GM23248 (cell line): ENCODE measurements around the gene NXNL2. TPM values are rescaled to one million over a fixed set of nuclear protein-coding genes. Genes with fewer than 3 reads are reported as not detected.

Experiments
- DNase-seq: peaks from one replicate; pipeline ENCODE4 v3.0.0-alpha.2; 2015
- H2AFZ ChIP-seq: fragments of 200-600 bp; sonication (generic); 2 replicates; pipeline ENCODE4 v1.6.1; 2016; ENCODE audit warnings: antibody characterized with exemption
- H3F3A ChIP-seq: fragments of 200-600 bp; sonication (generic); 2 replicates; pipeline ENCODE4 v1.6.1; 2016; ENCODE audit warnings: mild to moderate bottlenecking, antibody characterized with exemption, mixed run types; ENCODE audit not compliant: insufficient read depth
- H3K27ac ChIP-seq: fragments of 200-600 bp; sonication (generic); 2 replicates; pipeline ENCODE4 v1.5.1; 2016; ENCODE audit warnings: mild to moderate bottlenecking
- H3K27me3 ChIP-seq: fragments of 200-600 bp; sonication (generic); replicated peaks from 2 replicates; pipeline ENCODE4 v1.6.1; 2016; ENCODE audit warnings: mild to moderate bottlenecking; ENCODE audit not compliant: insufficient read depth
- H3K36me3 ChIP-seq: fragments of 200-600 bp; sonication (generic); 2 replicates; pipeline ENCODE4 v1.6.1; 2016; ENCODE audit warnings: low read depth, mild to moderate bottlenecking
- H3K4me1 ChIP-seq: fragments of 200-600 bp; sonication (generic); 2 replicates; pipeline ENCODE4 v1.6.1; 2016; ENCODE audit warnings: mild to moderate bottlenecking; ENCODE audit not compliant: insufficient read depth
- H3K4me2 ChIP-seq: fragments of 200-600 bp; sonication (generic); one replicate; pipeline ENCODE4 v1.6.1; 2016; ENCODE audit warnings: mild to moderate bottlenecking; ENCODE audit not compliant: unreplicated experiment
- H3K4me3 ChIP-seq: fragments of 200-600 bp; sonication (generic); 2 replicates; pipeline ENCODE4 v1.5.1; 2016; ENCODE audit warnings: mild to moderate bottlenecking
- H3K79me2 ChIP-seq: fragments of 200-600 bp; sonication (generic); 2 replicates; pipeline ENCODE4 v1.6.1; 2016; ENCODE audit warnings: mild to moderate bottlenecking; ENCODE audit not compliant: insufficient read depth
- H3K9ac ChIP-seq: fragments of 200-600 bp; sonication (generic); 2 replicates; pipeline ENCODE4 v1.6.1; 2016; ENCODE audit warnings: mild to moderate bottlenecking
- H3K9me2 ChIP-seq: fragments of 200-600 bp; sonication (generic); 2 replicates; pipeline ENCODE4 v1.6.1; 2016; ENCODE audit warnings: mixed run types, mild to moderate bottlenecking, moderate library complexity; ENCODE audit not compliant: insufficient read depth
- H3K9me3 ChIP-seq: fragments of 200-600 bp; sonication (generic); one replicate; pipeline ENCODE4 v1.6.1; 2017; ENCODE audit warnings: low read depth
- H4K20me1 ChIP-seq: fragments of 200-600 bp; sonication (generic); 2 replicates; pipeline ENCODE4 v1.6.0; 2016; ENCODE audit not compliant: insufficient read depth
- EZH2 ChIP-seq: fragments of 200-600 bp; sonication (generic); IDR thresholded peaks from 2 replicates; pipeline ENCODE4 v1.6.1; 2018; ENCODE audit warnings: antibody characterized with exemption, mild to moderate bottlenecking; ENCODE audit not compliant: insufficient read depth, poor library complexity, severe bottlenecking
- EZH2phosphoT487 ChIP-seq: fragments of 200-600 bp; sonication (generic); IDR thresholded peaks from 2 replicates; pipeline ENCODE4 v1.6.1; 2018; ENCODE audit warnings: antibody characterized with exemption, moderate library complexity, mild to moderate bottlenecking, low read depth; ENCODE audit not compliant: insufficient read depth
- WGBS, 2 experiments: methylation state at CpG; one replicate each; pipeline ENCODE4 v1.1.6; 2015 to 2017; ENCODE audit warnings: low lambda C conversion rate in 2 of 2, low coverage in 1 of 2; ENCODE audit errors: missing lambda C conversion rate in 2 of 2; 5-methylcytosine and 5-hydroxymethylcytosine counted together
- in situ Hi-C: fragments of 300-500 bp; cut with MboI; formaldehyde crosslinking; loops from 2 replicates; pipeline ENCODE4 v1.15.0; 2020
- polyA plus RNA-seq: library from polyadenylated mRNA; unstranded; fragments of >200 nt; fragmentation: Nextera tagmentation; extraction: Ambion mirVana; gene quantifications from 2 replicates; pipeline ENCODE4 v1.2.1, GENCODE V29; 2016
- total RNA-seq: library from RNA; depleted of rRNA; stranded (reverse); fragments of >200 nt; shearing (Covaris generic); gene quantifications from 2 replicates; pipeline ENCODE4 v1.2.3, GENCODE V29; 2014; rRNA removed

NXNL2 gene
- total RNA-seq: 3.1 TPM in 1 of 2 replicates, not detected in the other
- polyA plus RNA-seq: 0.48 and 1.4 TPM in 2 replicates

GRCh38 chr9:88534456-88535225 lies at the start of gene NXNL2:
NXNL2 (plus strand) TSS chr9:88535178; CDS start chr9:88535435, 257 bp downstream.
- H3K9me3 ChIP-seq: no peaks in the 10 kb centered on the region
- H3K4me2 ChIP-seq: peak within 1 kb of the TSS; percentile 77
- TF ChIP-seq EZH2 (no peak), EZH2phosphoT487 (no peak)
- H3F3A ChIP-seq: 0 out of 2 replicates have a peak, but pooled peaks cover 18% of the 10 kb centered on the region
- H3K9ac ChIP-seq: peak within 1 kb of the TSS; percentile 68
- H3K79me2 ChIP-seq: no peaks in the 10 kb centered on the region
- WGBS, 2 experiments: 1% methylated on average over 62 of the region's 62 CpGs; no CpG with 5 or more reads in 1 of the 2 experiments
- no peaks in the 10 kb centered on the region for H3K36me3 ChIP-seq
- no peaks in the 10 kb centered on the region for H3K27me3 ChIP-seq
- no peaks in the 10 kb centered on the region for H3K9me2 ChIP-seq
- H2AFZ ChIP-seq: peak within 1 kb of the TSS; percentile 84
- in situ Hi-C loops: no loop called here
- no peaks in the 10 kb centered on the region for H4K20me1 ChIP-seq
- peak within 1 kb of the TSS; percentile 74 for H3K4me3 ChIP-seq
- peak within 1 kb of the TSS; percentile 36 for H3K27ac ChIP-seq
- peaks cover 11% of the 10 kb centered on the region for H3K4me1 ChIP-seq
- DNase-seq: peak; percentile 90

DNA sequence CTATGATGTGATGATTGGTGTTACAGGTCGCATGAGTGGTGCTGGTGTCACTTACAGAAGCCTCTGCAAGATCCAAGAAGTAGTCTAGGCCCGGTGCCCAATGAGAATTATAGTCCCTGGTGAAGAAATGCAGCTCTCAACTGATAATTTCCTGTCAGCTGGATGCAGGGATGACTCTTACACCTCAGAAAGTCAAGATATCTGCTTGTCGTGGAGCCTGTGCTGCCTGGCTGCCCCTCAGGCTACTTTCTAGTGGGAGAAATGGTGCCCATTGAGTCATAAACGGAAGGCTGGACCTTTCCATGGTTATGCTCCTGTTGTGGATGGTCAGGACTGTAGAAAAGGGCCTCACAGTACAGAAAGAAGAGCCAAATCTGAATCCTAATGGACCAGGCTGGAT lies 46.8 kb upstream of the NXNL2 start:
- no peaks in the 10 kb centered on the region for H3K9me3 ChIP-seq
- H3K36me3 ChIP-seq: 0 out of 2 replicates have a peak, but pooled peaks cover 17% of the 10 kb centered on the region
- TF ChIP-seq EZH2phosphoT487: no peak
- TF ChIP-seq EZH2: no peak
- H3K4me1 ChIP-seq: no peaks in the 10 kb centered on the region
- H2AFZ ChIP-seq: no peak overlapping the region
- no peak for DNase-seq
- H3K79me2 ChIP-seq: no peaks in the 10 kb centered on the region
- no peaks in the 10 kb centered on the region for H3K27me3 ChIP-seq
- 89 to 95% methylated on average over 4 of the region's 4 CpGs for WGBS, 2 experiments
- no peaks in the 10 kb centered on the region for H4K20me1 ChIP-seq
- H3K4me3 ChIP-seq: no peak overlapping the region
- in situ Hi-C loops: no loop called here
- H3F3A ChIP-seq: no peaks in the 10 kb centered on the region
- H3K9me2 ChIP-seq: no peaks in the 10 kb centered on the region
- H3K9ac ChIP-seq: no peak overlapping the region
- H3K4me2 ChIP-seq: no peak overlapping the region
- no peak overlapping the region for H3K27ac ChIP-seq

DNA sequence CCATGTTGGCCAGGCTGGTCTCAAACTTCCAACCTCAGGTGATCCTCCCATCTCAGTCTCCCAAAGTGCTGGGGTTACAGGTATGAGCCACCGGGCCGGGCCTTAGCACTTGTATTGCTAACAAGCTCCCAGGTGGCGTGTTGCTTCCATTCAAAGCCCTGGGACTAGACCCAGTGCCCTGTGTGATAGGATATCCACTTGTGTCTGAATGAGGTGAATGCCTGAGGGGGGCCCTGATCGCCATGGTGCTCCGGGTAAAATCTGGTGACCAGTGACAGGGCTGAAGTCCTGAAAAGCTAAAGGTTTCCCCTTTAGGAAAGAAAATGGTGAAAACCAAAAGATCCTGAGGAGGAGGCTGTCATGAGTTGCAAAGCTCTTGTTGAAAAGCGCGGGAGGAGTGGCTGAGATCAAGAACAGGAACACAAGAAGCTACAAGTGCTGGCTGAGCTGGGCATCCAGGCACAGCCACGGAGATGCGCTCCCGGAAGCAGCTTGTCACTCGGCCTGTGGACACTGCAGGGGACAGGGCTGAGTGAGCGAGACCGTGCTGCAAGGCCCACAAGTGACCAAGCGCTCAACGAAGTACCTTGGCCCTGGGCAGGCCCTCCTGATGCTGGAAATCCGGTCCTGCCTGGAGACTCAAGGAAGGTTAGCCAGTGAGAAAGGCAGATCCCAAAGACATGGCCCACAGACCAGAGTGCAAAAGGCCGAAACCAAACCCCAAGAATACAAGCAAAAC lies 39.8 kb upstream of the NXNL2 start:
- H3K4me1 ChIP-seq: no peaks in the 10 kb centered on the region
- TF ChIP-seq EZH2phosphoT487 (no peak), EZH2 (no peak)
- H3F3A ChIP-seq: no peaks in the 10 kb centered on the region
- no peak overlapping the region for H2AFZ ChIP-seq
- H3K9me3 ChIP-seq: no peaks in the 10 kb centered on the region
- H3K36me3 ChIP-seq: no peaks in the 10 kb centered on the region
- WGBS, 2 experiments: 95 to 97% methylated on average over 17 of the region's 17 CpGs
- no peaks in the 10 kb centered on the region for H4K20me1 ChIP-seq
- no peaks in the 10 kb centered on the region for H3K27me3 ChIP-seq
- H3K79me2 ChIP-seq: no peaks in the 10 kb centered on the region
- H3K9ac ChIP-seq: no peak overlapping the region
- DNase-seq: no peak
- no peaks in the 10 kb centered on the region for H3K9me2 ChIP-seq
- in situ Hi-C loops: no loop called here
- no peak overlapping the region for H3K27ac ChIP-seq
- H3K4me3 ChIP-seq: no peak overlapping the region
- no peak overlapping the region for H3K4me2 ChIP-seq

DNA sequence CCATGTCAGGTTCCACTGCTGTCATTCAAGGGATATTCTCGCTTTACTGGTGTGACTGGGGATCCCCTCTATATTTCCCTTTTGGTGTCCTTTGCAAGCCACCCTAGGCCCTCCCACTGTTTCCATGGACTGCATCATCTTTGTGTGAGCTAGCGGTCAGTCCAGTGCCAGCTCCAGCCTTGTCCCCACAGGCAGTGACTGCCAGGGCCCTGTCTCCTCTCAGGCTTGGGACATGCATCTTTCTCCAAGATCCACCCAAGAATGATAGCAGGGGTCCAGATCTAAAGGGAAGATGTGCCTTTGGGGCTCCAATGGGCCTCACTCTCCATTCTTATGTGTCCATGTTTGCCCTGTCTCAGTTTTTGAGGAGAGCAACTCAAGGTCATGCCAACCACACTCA lies 37.8 kb upstream of the NXNL2 start:
- no peaks in the 10 kb centered on the region for H3F3A ChIP-seq
- no peak for DNase-seq

More for the DNA sequence above, 37.8 kb upstream of the NXNL2 start:
- Histone ChIP-seq H3K27ac (no peak overlapping the region), H3K9me3 (no peaks in the 10 kb centered on the region), H2AFZ (no peak overlapping the region), H3K79me2 (no peaks in the 10 kb centered on the region), H3K4me2 (no peak overlapping the region), H3K4me1 (no peaks in the 10 kb centered on the region), H3K4me3 (no peak overlapping the region), H3K9ac (no peak overlapping the region), H4K20me1 (no peaks in the 10 kb centered on the region), H3K27me3 (no peaks in the 10 kb centered on the region), H3K9me2 (no peaks in the 10 kb centered on the region), H3K36me3 (no peaks in the 10 kb centered on the region)
- WGBS, 2 experiments: 89 to 98% methylated on average over 2 of the region's 2 CpGs
- in situ Hi-C loops: no loop called here
- TF ChIP-seq EZH2: no peak
- TF ChIP-seq EZH2phosphoT487: no peak
